Ovary (tissue), 9 donors: Measurements from ENCODE around the gene CLDN20. TPM values are rescaled to one million over a fixed set of nuclear protein-coding genes. Genes with fewer than 3 reads are reported as not detected.

ENCODE experiments used
- DNase-seq, 5 donors: peaks; one replicate each; pipeline ENCODE4 v3.0.0-alpha.2; 2019 to 2020
- H3K27ac ChIP-seq, 2 donors: fragments of 200-600 bp; one replicate each; pipeline versions ENCODE4 v1.5.1 to v1.8.0; 2019 to 2022
- H3K27me3 ChIP-seq: fragments of 200-600 bp; one replicate; pipeline ENCODE4 v1.8.0; 2022
- H3K36me3 ChIP-seq: fragments of 200-600 bp; sonication (generic); one replicate; pipeline ENCODE4 v1.5.1; 2019
- H3K4me1 ChIP-seq: one replicate; pipeline ENCODE4 v1.8.1; 2013; ENCODE audit warnings: mild to moderate bottlenecking, moderate library complexity; ENCODE audit not compliant: insufficient read depth
- H3K4me3 ChIP-seq: fragments of 200-600 bp; sonication (generic); one replicate; pipeline ENCODE4 v1.5.1; 2017
- H3K9me3 ChIP-seq, 2 donors: fragments of 200-600 bp in 1 of 2; sonication (generic) in 1 of 2; one replicate each; pipeline versions ENCODE4 v1.5.1 to v1.8.1; 2013 to 2019; ENCODE audit warnings: mild to moderate bottlenecking in 1 of 2, moderate library complexity in 1 of 2
- CTCF ChIP-seq, 3 donors: fragments of 450-650 bp in 2 of 3; fragments of 200-600 bp in 1 of 3; IDR thresholded peaks; one replicate each; pipeline versions ENCODE4 v1.5.1 to v1.8.0; 2016 to 2022; ENCODE audit warnings: antibody characterized with exemption in 3 of 3, mild to moderate bottlenecking in 1 of 3
- EP300 ChIP-seq: sonication (generic); formaldehyde crosslinking; IDR thresholded peaks from one replicate; pipeline ENCODE4 v1.6.1; 2017; ENCODE audit warnings: antibody characterized with exemption
- POLR2A ChIP-seq: fragments of 450-650 bp; IDR thresholded peaks from one replicate; pipeline ENCODE4 v1.6.1; 2017; ENCODE audit warnings: antibody characterized with exemption, mild to moderate bottlenecking, moderate library complexity
- WGBS, 3 donors: extraction: QIAGEN DNeasy Blood & Tissue Kit in 1 of 3; methylation state at CpG; one replicate each; pipeline versions ENCODE4 v1.1.5 to v1.1.7; 2013 to 2017; 5-methylcytosine and 5-hydroxymethylcytosine counted together
- intact Hi-C, 4 donors: fragments of 100-400 bp; cut with DNase I; formaldehyde crosslinking; loops; one replicate each; pipeline versions ENCODE4 v1.11.0 to v1.15.1; 2022 to 2023
- polyA plus RNA-seq, 2 donors: library from polyadenylated mRNA; stranded (reverse); fragments of 200-250 nt in 1 of 2; fragments of 350-450 nt in 1 of 2; fragmentation: Illumina TruSeq in 1 of 2; extraction: RNeasy Lipid Tissue Mini Kit (QIAGEN cat#74804) in 1 of 2; gene quantifications; one replicate each; pipeline ENCODE4 v1.2.3, GENCODE V29; 2013 to 2014
- total RNA-seq, 7 donors: library from RNA; depleted of rRNA in 2 of 7; stranded (reverse); fragments of >200 nt in 2 of 7; fragmentation: NEBNext Ultra II Directional in 3 of 7; extraction: Animal tissue kit (Norgen Biotek cat#: 25700) in 3 of 7; gene quantifications; one replicate each; pipeline versions ENCODE4 v1.1.0 to v1.2.4, GENCODE V29; 2016 to 2023
- donor health status: DM: no; HTN: no; CAD: no; lungs with moderate emphysema.
- donor health status: DM: no; HTN: no; CAD: no.
- donor health status: Bipolar disorder and iron deficiency.
- donor health status: DM: yes; HTN: yes; CAD: no.
- donor health status: DM: no; HTN: no; CAD: no.
- donor health status: DM: yes; HTN: yes; CAD: no.

Gene CLDN20
- total and polyA plus RNA-seq, 9 donors = not detected

- no peak for TF ChIP-seq POLR2A
- TF ChIP-seq CTCF (IDR thresholded peaks at IDR 0.05) = no peak
- no peak for TF ChIP-seq EP300
- H3K4me3 ChIP-seq = no peak overlapping the region
- H3K4me1 ChIP-seq = no peaks in the 10 kb centered on the region
- no peaks in the 10 kb centered on the region for H3K36me3 ChIP-seq
- 81 to 85% (median 84%) methylated on average over 13 of the region's 13 CpGs for WGBS, 3 donors
- no peaks in the 10 kb centered on the region for H3K9me3 ChIP-seq
- no peak for DNase-seq
- H3K27me3 ChIP-seq = no peaks in the 10 kb centered on the region
- H3K27ac ChIP-seq = no peak overlapping the region
- intact Hi-C loops = loop anchor here in 1 of 4 donors (10.0 kb wide), 1 partner anchor 81 kb away; no protein-coding TSS in a partner anchor
Observed at GRCh38 chr6:155256122-155256795, 7.6 kb upstream of the CLDN20 start.

GRCh38 chr6:155257796-155258195 is 6.0 kb upstream of the CLDN20 start:
- Histone ChIP-seq H3K36me3 (no peaks in the 10 kb centered on the region), H3K9me3 (no peaks in the 10 kb centered on the region), H3K27ac (no peak overlapping the region), H3K4me3 (no peak overlapping the region), H3K4me1 (no peaks in the 10 kb centered on the region), H3K27me3 (no peaks in the 10 kb centered on the region)
- intact Hi-C loops = loop anchor here in 1 of 4 donors (10.0 kb wide), 1 partner anchor 83 kb away; no protein-coding TSS in a partner anchor
- TF ChIP-seq EP300 = no peak
- no peak for TF ChIP-seq CTCF (IDR thresholded peaks at IDR 0.05)
- no peak for TF ChIP-seq POLR2A
- no peak for DNase-seq
- WGBS, 3 donors = 95 to 97% (median 96%) methylated on average over 9 of the region's 9 CpGs

GRCh38 chr6:155259204-155259603 is 4.6 kb upstream of the CLDN20 start:
- intact Hi-C loops = loop anchor here in 1 of 4 donors (10.0 kb wide), 1 partner anchor 84 kb away; no protein-coding TSS in a partner anchor
- no peaks in the 10 kb centered on the region for H3K36me3 ChIP-seq
- H3K4me1 ChIP-seq = no peaks in the 10 kb centered on the region
- no peak for DNase-seq
- no peak overlapping the region for H3K4me3 ChIP-seq
- no peak for TF ChIP-seq POLR2A
- no peak for TF ChIP-seq EP300
- TF ChIP-seq CTCF (IDR thresholded peaks at IDR 0.05) = no peak
- no peaks in the 10 kb centered on the region for H3K27me3 ChIP-seq
- WGBS, 3 donors = 96 to 98% (median 97%) methylated on average over 3 of the region's 3 CpGs
- no peak overlapping the region for H3K27ac ChIP-seq
- no peaks in the 10 kb centered on the region for H3K9me3 ChIP-seq

GRCh38 chr6:155259897-155260296 is 3.9 kb upstream of the CLDN20 start:
- H3K4me3 ChIP-seq = no peak overlapping the region
- H3K27ac ChIP-seq = no peak overlapping the region
- 88 to 92% (median 90%) methylated on average over 5 of the region's 5 CpGs for whole genome bisulfite sequencing, 3 donors
- TF ChIP-seq CTCF (IDR thresholded peaks at IDR 0.05) = no peak
- no peak for TF ChIP-seq POLR2A
- no peak for TF ChIP-seq EP300
- H3K4me1 ChIP-seq = no peaks in the 10 kb centered on the region
- DNase-seq = no peak
- H3K27me3 ChIP-seq = no peaks in the 10 kb centered on the region
- H3K36me3 ChIP-seq = no peaks in the 10 kb centered on the region
- no peaks in the 10 kb centered on the region for H3K9me3 ChIP-seq
- intact Hi-C loops = loop anchor here in 1 of 4 donors (10.0 kb wide), 1 partner anchor 85 kb away; no protein-coding TSS in a partner anchor
